Measurements from ENCODE around the gene CUL5. TPM values are rescaled to one million over a fixed set of nuclear protein-coding genes. Genes with fewer than 3 reads are reported as not detected.
"Not testable (repeated sequence)": the region's sequence is repeated elsewhere in the genome, so short reads cannot be mapped to it uniquely, and the experiment has no call there.

The CUL5 gene
- total RNA-seq, 1 donor from 2014 or later = 33.7 TPM

GRCh38 chr11:108002476-108002875 is 6.2 kb upstream of the CUL5 start:
- Mint-ChIP-seq H3K9me3 (no peaks in the 10 kb centered on the region), H3K27ac (no peak overlapping the region), H3K4me3 (ENCODE audit: low read depth) (no peak overlapping the region), H3K4me1 (ENCODE audit: low read depth) (no peaks in the 10 kb centered on the region), H3K36me3 (ENCODE audit: low read depth) (no peaks in the 10 kb centered on the region), H3K27me3 (ENCODE audit: low read depth) (peaks cover 3% of the 10 kb centered on the region)
- intact Hi-C loops (cut with micrococcal nuclease) = no loop called here
- no peak for DNase-seq (ENCODE audit: low spot score)

GRCh38 chr11:108003623-108004022 is 5.1 kb upstream of the CUL5 start:
- Mint-ChIP-seq H3K9me3 (no peaks in the 10 kb centered on the region), H3K27ac (no peak overlapping the region), H3K4me1 (ENCODE audit: low read depth) (peaks cover 4% of the 10 kb centered on the region), H3K27me3 (ENCODE audit: low read depth) (peaks cover 3% of the 10 kb centered on the region), H3K36me3 (ENCODE audit: low read depth) (no peaks in the 10 kb centered on the region), H3K4me3 (ENCODE audit: low read depth) (no peak overlapping the region)
- no peak for DNase-seq (ENCODE audit: low spot score)
- intact Hi-C loops (cut with micrococcal nuclease) = no loop called here

- Mint-ChIP-seq H3K4me3 (ENCODE audit: low read depth) (no peak overlapping the region), H3K4me1 (ENCODE audit: low read depth) (peaks cover 16% of the 10 kb centered on the region), H3K9me3 (no peaks in the 10 kb centered on the region), H3K27me3 (ENCODE audit: low read depth) (peaks cover 3% of the 10 kb centered on the region), H3K36me3 (ENCODE audit: low read depth) (peaks cover 17% of the 10 kb centered on the region), H3K27ac (no peak overlapping the region)
- no peak for DNase-seq (ENCODE audit: low spot score)
- intact Hi-C loops (cut with micrococcal nuclease) = loop anchor here (1.0 to 5.0 kb wide), 6 partner anchors 150 to 649 kb away; partner anchors contain the start of genes ALKBH8, ATM, C11orf65 and NPAT
Measured at GRCh38 chr11:108007819-108008218, 879 bp upstream of the CUL5 start.

- H3K27ac Mint-ChIP-seq = peak overlapping the region; percentile 94
- no peaks in the 10 kb centered on the region for H3K27me3 Mint-ChIP-seq (ENCODE audit: low read depth)
- DNase-seq (ENCODE audit: low spot score) = no peak
- H3K4me3 Mint-ChIP-seq (ENCODE audit: low read depth) = peak overlapping the region; percentile 91
- intact Hi-C loops (cut with micrococcal nuclease) = loop anchor here (5.0 kb wide), 5 partner anchors 108 to 648 kb away; partner anchors contain the start of genes ALKBH8, ATM, C11orf65 and NPAT
- no peaks in the 10 kb centered on the region for H3K9me3 Mint-ChIP-seq
- peaks cover 17% of the 10 kb centered on the region for H3K36me3 Mint-ChIP-seq (ENCODE audit: low read depth)
- H3K4me1 Mint-ChIP-seq (ENCODE audit: low read depth) = peaks cover 16% of the 10 kb centered on the region
Measured at GRCh38 chr11:108009497-108010370, 1.0 kb downstream of the CUL5 start.

- Mint-ChIP-seq H3K9me3 (no peaks in the 10 kb centered on the region), H3K36me3 (ENCODE audit: low read depth) (peaks cover 21% of the 10 kb centered on the region), H3K4me1 (ENCODE audit: low read depth) (peaks cover 27% of the 10 kb centered on the region), H3K27ac (no peak overlapping the region), H3K27me3 (ENCODE audit: low read depth) (no peaks in the 10 kb centered on the region), H3K4me3 (ENCODE audit: low read depth) (no peak overlapping the region)
- no peak for DNase-seq (ENCODE audit: low spot score)
- intact Hi-C loops (cut with micrococcal nuclease) = loop anchor here (5.0 kb wide), 1 partner anchor 105 kb away; no protein-coding TSS in a partner anchor
Measured at GRCh38 chr11:108012139-108012725, 3.5 kb downstream of the CUL5 start.

- no peak overlapping the region for H3K4me3 Mint-ChIP-seq (ENCODE audit: low read depth)
- peaks cover 17% of the 10 kb centered on the region for H3K4me1 Mint-ChIP-seq (ENCODE audit: low read depth)
- peaks cover 12% of the 10 kb centered on the region for H3K36me3 Mint-ChIP-seq (ENCODE audit: low read depth)
- H3K27ac Mint-ChIP-seq = no peak overlapping the region
- DNase-seq (ENCODE audit: low spot score) = no peak
- intact Hi-C loops (cut with micrococcal nuclease) = no loop called here
- H3K27me3 Mint-ChIP-seq (ENCODE audit: low read depth) = no peaks in the 10 kb centered on the region
- H3K9me3 Mint-ChIP-seq = no peaks in the 10 kb centered on the region
Measured at GRCh38 chr11:108016647-108017046, 7.9 kb downstream of the CUL5 start.

- no peak overlapping the region for H3K27ac Mint-ChIP-seq
- peaks cover 17% of the 10 kb centered on the region for H3K4me1 Mint-ChIP-seq (ENCODE audit: low read depth)
- no peaks in the 10 kb centered on the region for H3K9me3 Mint-ChIP-seq
- H3K36me3 Mint-ChIP-seq (ENCODE audit: low read depth) = peaks cover 12% of the 10 kb centered on the region
- no peak for DNase-seq (ENCODE audit: low spot score)
- H3K4me3 Mint-ChIP-seq (ENCODE audit: low read depth) = no peak overlapping the region
- H3K27me3 Mint-ChIP-seq (ENCODE audit: low read depth) = no peaks in the 10 kb centered on the region
- intact Hi-C loops (cut with micrococcal nuclease) = no loop called here
Measured at GRCh38 chr11:108018708-108019107, 10.0 kb downstream of the CUL5 start.

GRCh38 chr11:108019870-108020540 is 11.3 kb downstream of the CUL5 start:
- Mint-ChIP-seq H3K27me3 (ENCODE audit: low read depth) (no peaks in the 10 kb centered on the region), H3K9me3 (no peaks in the 10 kb centered on the region), H3K4me1 (ENCODE audit: low read depth) (peaks cover 18% of the 10 kb centered on the region), H3K4me3 (ENCODE audit: low read depth) (no peak overlapping the region), H3K27ac (no peak overlapping the region), H3K36me3 (ENCODE audit: low read depth) (peaks cover 12% of the 10 kb centered on the region)
- no peak for DNase-seq (ENCODE audit: low spot score)
- intact Hi-C loops (cut with micrococcal nuclease) = no loop called here

GRCh38 chr11:108025387-108026080 is 16.8 kb downstream of the CUL5 start:
- Mint-ChIP-seq H3K9me3 (no peaks in the 10 kb centered on the region), H3K27ac (no peak overlapping the region), H3K4me1 (ENCODE audit: low read depth) (peaks cover 19% of the 10 kb centered on the region), H3K27me3 (ENCODE audit: low read depth) (no peaks in the 10 kb centered on the region), H3K4me3 (ENCODE audit: low read depth) (no peak overlapping the region), H3K36me3 (ENCODE audit: low read depth) (peaks cover 22% of the 10 kb centered on the region)
- no peak for DNase-seq (ENCODE audit: low spot score)
- intact Hi-C loops (cut with micrococcal nuclease) = no loop called here

- H3K27ac Mint-ChIP-seq = no peak overlapping the region
- H3K4me1 Mint-ChIP-seq (ENCODE audit: low read depth) = peaks cover 15% of the 10 kb centered on the region
- H3K4me3 Mint-ChIP-seq (ENCODE audit: low read depth) = no peak overlapping the region
- H3K9me3 Mint-ChIP-seq = peaks cover 6% of the 10 kb centered on the region
- no peak for DNase-seq (ENCODE audit: low spot score)
- H3K27me3 Mint-ChIP-seq (ENCODE audit: low read depth) = no peaks in the 10 kb centered on the region
- intact Hi-C loops (cut with micrococcal nuclease) = no loop called here
- H3K36me3 Mint-ChIP-seq (ENCODE audit: low read depth) = peaks cover 37% of the 10 kb centered on the region
Measured at GRCh38 chr11:108027057-108027456, 18.4 kb downstream of the CUL5 start.

GRCh38 chr11:108028822-108029441 is 20.2 kb downstream of the CUL5 start:
- H3K27ac Mint-ChIP-seq; H3K27me3 Mint-ChIP-seq (ENCODE audit: low read depth); DNase-seq (ENCODE audit: low spot score); H3K9me3 Mint-ChIP-seq; intact Hi-C loops (cut with micrococcal nuclease); H3K4me3 Mint-ChIP-seq (ENCODE audit: low read depth): not testable (repeated sequence)
- peaks cover 50% of the 10 kb centered on the region for H3K36me3 Mint-ChIP-seq (ENCODE audit: low read depth)
- peaks cover 22% of the 10 kb centered on the region for H3K4me1 Mint-ChIP-seq (ENCODE audit: low read depth)

- DNase-seq (ENCODE audit: low spot score); H3K27me3 Mint-ChIP-seq (ENCODE audit: low read depth); intact Hi-C loops (cut with micrococcal nuclease); H3K4me1 Mint-ChIP-seq (ENCODE audit: low read depth); H3K4me3 Mint-ChIP-seq (ENCODE audit: low read depth); H3K9me3 Mint-ChIP-seq; H3K27ac Mint-ChIP-seq: not testable (repeated sequence)
- peaks cover 61% of the 10 kb centered on the region for H3K36me3 Mint-ChIP-seq (ENCODE audit: low read depth)
Measured at GRCh38 chr11:108031604-108032003, 22.9 kb downstream of the CUL5 start.

Measured in activated T-helper 2 cell treated with anti-CD3 and anti-CD28 coated beads, Interferon-gamma antibody, Interleukin-2, Interleukin-4, amounts not matched to agents 10 μg/mL and 5 μg/mL and 100 μg/mL, durations not matched to agents 14 hours and 24 hours and 36 hours (primary cell).